ENCODE results near the gene TMEM178B. TPM values are rescaled to one million over a fixed set of nuclear protein-coding genes. Genes with fewer than 3 reads are reported as not detected.

Gene TMEM178B
- total and polyA plus RNA-seq, 9 of the 15 experiments (the other 6 are each of a cell fraction or from before 2014, with no cell fraction given): under 0.01 to 0.03 (median 0.01) TPM; not detected in 5

DNA sequence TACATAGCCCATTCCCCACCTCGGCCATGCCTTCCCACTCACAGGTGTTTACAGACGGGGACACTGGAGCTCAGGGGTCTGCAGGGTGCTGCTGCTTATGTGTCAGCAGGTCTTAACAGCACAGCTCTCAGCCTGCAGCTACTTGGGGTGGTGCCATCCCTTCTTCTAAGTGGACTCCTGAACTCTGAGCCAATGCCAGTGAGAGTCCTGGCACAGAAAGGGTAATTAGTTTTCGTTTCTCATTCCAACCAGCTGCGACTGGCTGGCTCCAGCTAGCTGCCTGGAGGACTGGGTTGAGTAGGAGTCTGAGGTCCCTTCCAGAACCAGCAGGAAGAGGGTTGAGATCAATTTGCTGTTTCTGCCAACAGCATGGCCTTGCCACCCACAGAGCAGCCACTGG, 389.1 kb downstream of the TMEM178B start:
- no peak for FAIRE-seq
- POLR2A ChIA-PET: interaction anchor here (1.1 to 1.7 kb wide), 4 partner anchors 8 to 14 kb away, joined by 3 to 11 read pairs (median 5); no protein-coding TSS in a partner anchor

GRCh38 chr7:141463986-141464385, 390.1 kb downstream of the TMEM178B start:
- no peaks in the 10 kb centered on the region for H3K36me3 ChIP-seq (ENCODE audit: control insufficient read depth, insufficient read depth, low read length)
- ChIA-PET POLR2A (interaction anchor here (0.6 to 1.7 kb wide), 4 partner anchors 9 to 47 kb away, joined by 3 to 11 read pairs (median 4); no protein-coding TSS in a partner anchor), CTCF (ENCODE audit: low intra/inter-chr PET ratio) (interaction anchor here (0.6 kb wide), 1 partner anchor 725 kb away, joined by 4 read pairs; no protein-coding TSS in a partner anchor)
- intact Hi-C loops (cut with micrococcal nuclease): no loop called here
- no peak for DNase-seq (ENCODE audit: extremely low read depth in 1 of 4, low spot score in 3 of 4)
- H3K4me2 ChIP-seq (ENCODE audit: insufficient read depth, low read length): no peak overlapping the region
- H3K27ac ChIP-seq (ENCODE audit: extremely low read depth, low read depth, low read length): no peak overlapping the region
- no peaks in the 10 kb centered on the region for H3K9me1 ChIP-seq (ENCODE audit: control insufficient read depth, insufficient read depth, low read length)
- no peak overlapping the region for H3K4me3 ChIP-seq
- no peaks in the 10 kb centered on the region for H3K9me3 ChIP-seq (replicated peaks; ENCODE audit: control insufficient read depth, insufficient read depth, low read depth, low read length)
- no peaks in the 10 kb centered on the region for H3K79me2 ChIP-seq (ENCODE audit: control insufficient read depth, insufficient read depth, low read length)
- peaks cover 13 to 59% of the 10 kb centered on the region in 2 experiments; a peak in 4 of 5 replicates for H3K27me3 ChIP-seq (ENCODE audit: control insufficient read depth in 2 of 2, insufficient read depth in 2 of 2, low read length in 2 of 2)
- H3K4me1 ChIP-seq (replicated peaks in 1 of 2; ENCODE audit: control insufficient read depth in 2 of 2, insufficient read depth in 2 of 2, low read length in 2 of 2): no peaks in the 10 kb centered on the region
- no peaks in the 10 kb centered on the region for H4K20me1 ChIP-seq (replicated peaks; ENCODE audit: control insufficient read depth, insufficient read depth, low read length)
- ATAC-seq: no peak
- FAIRE-seq: no peak
- no peak overlapping the region for H2AFZ ChIP-seq (ENCODE audit: low read depth, low read length)
- BruUV-seq (replicated peaks): no TSS peak
- no peak overlapping the region for H3K9ac ChIP-seq (ENCODE audit: insufficient read depth in 1 of 2, low read depth in 2 of 2, low read length in 2 of 2)
- WGBS (ENCODE audit: insufficient coverage, low coverage, missing lambda C conversion rate): 2% methylated on average over 8 of the region's 8 CpGs
- in situ Hi-C loops (cut with MboI): no loop called here
- TF ChIP-seq MEF2D (tag; conservative IDR thresholded peaks at IDR 0.05; ENCODE audit: low read depth) (no peak), ZNF140 (CRISPR knock-in tag; IDR thresholded peaks at IDR 0.05) (no peak), FOSL1 (tag; conservative IDR thresholded peaks at IDR 0.05) (peak; percentile 54), NUFIP1 (IDR thresholded peaks at IDR 0.05; ENCODE audit: partially characterized antibody) (no peak), RBM15 (IDR thresholded peaks at IDR 0.05; ENCODE audit: insufficient read depth, low read length) (no peak), ZNF75A (CRISPR knock-in tag; IDR thresholded peaks at IDR 0.05) (peak; percentile 70; the same call in 1 of the 2 replicates), ATF3 (IDR thresholded peaks at IDR 0.05) (peak; percentile 48), ATF3 (CRISPR knock-in tag; conservative IDR thresholded peaks at IDR 0.05) (no peak)

More for the DNA sequence above, 389.1 kb downstream of the TMEM178B start:
- in situ Hi-C loops (cut with MboI) (no loop called here), intact Hi-C loops (cut with micrococcal nuclease) (no loop called here)
- no peak overlapping the region for H3K9ac ChIP-seq (ENCODE audit: insufficient read depth in 1 of 2, low read depth in 2 of 2, low read length in 2 of 2)
- H3K9me1 ChIP-seq (ENCODE audit: control insufficient read depth, insufficient read depth, low read length): no peaks in the 10 kb centered on the region
- BruUV-seq (replicated peaks): no TSS peak
- H3K27ac ChIP-seq (ENCODE audit: extremely low read depth, low read depth, low read length): no peak overlapping the region
- no peak overlapping the region for H2AFZ ChIP-seq (ENCODE audit: low read depth, low read length)
- DNase-seq (ENCODE audit: extremely low read depth in 1 of 4, low spot score in 3 of 4) (no peak), ATAC-seq (no peak)
- 6% methylated on average over 4 of the region's 4 CpGs for WGBS (ENCODE audit: insufficient coverage, low coverage, missing lambda C conversion rate)
- H4K20me1 ChIP-seq (replicated peaks; ENCODE audit: control insufficient read depth, insufficient read depth, low read length): no peaks in the 10 kb centered on the region
- H3K4me3 ChIP-seq: no peak overlapping the region
- H3K36me3 ChIP-seq (ENCODE audit: control insufficient read depth, insufficient read depth, low read length): no peaks in the 10 kb centered on the region
- no peak overlapping the region for H3K4me2 ChIP-seq (ENCODE audit: insufficient read depth, low read length)
- no peaks in the 10 kb centered on the region for H3K4me1 ChIP-seq (replicated peaks in 1 of 2; ENCODE audit: control insufficient read depth in 2 of 2, insufficient read depth in 2 of 2, low read length in 2 of 2)
- no peaks in the 10 kb centered on the region for H3K9me3 ChIP-seq (replicated peaks; ENCODE audit: control insufficient read depth, insufficient read depth, low read depth, low read length)
- H3K27me3 ChIP-seq (ENCODE audit: control insufficient read depth in 2 of 2, insufficient read depth in 2 of 2, low read length in 2 of 2): peaks cover 10 to 54% of the 10 kb centered on the region in 2 experiments; a peak in 4 of 5 replicates
- CTCF ChIA-PET (ENCODE audit: low intra/inter-chr PET ratio): no interaction called here
- no peak for TF ChIP-seq RCOR1 (IDR thresholded peaks at IDR 0.05; ENCODE audit: borderline replicate concordance in 1 of 2, low read depth in 2 of 2, low read length in 2 of 2)
- no peaks in the 10 kb centered on the region for H3K79me2 ChIP-seq (ENCODE audit: control insufficient read depth, insufficient read depth, low read length)
